ENCODE results near the gene COX4I1.
"Not testable (repeated sequence)": the region's sequence is repeated elsewhere in the genome, so short reads cannot be mapped to it uniquely, and the experiment has no call there.

COX4I1 gene

GRCh38 chr16:85829751-85830445 lies 30.4 kb downstream of the COX4I1 start:
- H3K36me3 ChIP-seq (ENCODE audit: control insufficient read depth, insufficient read depth, low read length) = no peaks in the 10 kb centered on the region
- H3K4me3 ChIP-seq (ENCODE audit: insufficient read depth, low read depth, low read length) = no peak overlapping the region
- H3K9me3 ChIP-seq (ENCODE audit: control insufficient read depth, low read length) = no peaks in the 10 kb centered on the region
- H3K27ac ChIP-seq (ENCODE audit: insufficient read depth, low read depth, low read length, poor library complexity, severe bottlenecking) = no peak overlapping the region
- no peaks in the 10 kb centered on the region for H3K4me1 ChIP-seq (ENCODE audit: control insufficient read depth, insufficient read depth, low read length)
- 86% methylated on average over 24 of the region's 24 CpGs for WGBS, 2 experiments
- H3K27me3 ChIP-seq (ENCODE audit: control insufficient read depth, insufficient read depth, low read length, poor library complexity, severe bottlenecking) = no peaks in the 10 kb centered on the region

DNA sequence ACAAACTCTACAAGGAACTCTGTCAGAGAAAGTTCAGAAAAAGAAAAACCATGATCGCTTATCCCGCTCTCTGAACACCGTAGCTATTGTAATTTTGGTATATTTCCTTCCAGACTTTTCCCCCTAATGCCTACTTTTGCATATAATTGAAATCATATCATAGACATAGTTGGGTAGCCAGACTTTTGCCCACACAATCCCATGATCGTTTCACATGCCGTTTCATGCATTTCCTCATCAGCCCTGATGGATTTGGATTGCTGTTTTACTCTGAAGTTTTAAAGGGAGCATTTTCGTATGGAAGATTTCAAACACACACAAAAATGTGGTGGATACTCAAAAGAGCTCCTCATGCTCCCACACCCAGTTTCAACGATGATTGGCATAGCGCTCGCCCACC lies 31.3 kb downstream of the COX4I1 start:
- no peak overlapping the region for H3K4me3 ChIP-seq (ENCODE audit: insufficient read depth, low read depth, low read length)
- H3K27me3 ChIP-seq (ENCODE audit: control insufficient read depth, insufficient read depth, low read length, poor library complexity, severe bottlenecking) = no peaks in the 10 kb centered on the region
- no peaks in the 10 kb centered on the region for H3K36me3 ChIP-seq (ENCODE audit: control insufficient read depth, insufficient read depth, low read length)
- H3K27ac ChIP-seq (ENCODE audit: insufficient read depth, low read depth, low read length, poor library complexity, severe bottlenecking) = no peak overlapping the region
- no peaks in the 10 kb centered on the region for H3K9me3 ChIP-seq (ENCODE audit: control insufficient read depth, low read length)
- no peaks in the 10 kb centered on the region for H3K4me1 ChIP-seq (ENCODE audit: control insufficient read depth, insufficient read depth, low read length)
- 94 to 95% methylated on average over 9 of the region's 9 CpGs for WGBS, 2 experiments

- no peak overlapping the region for H3K4me3 ChIP-seq (ENCODE audit: insufficient read depth, low read depth, low read length)
- H3K9me3 ChIP-seq (ENCODE audit: control insufficient read depth, low read length) = no peaks in the 10 kb centered on the region
- H3K4me1 ChIP-seq (ENCODE audit: control insufficient read depth, insufficient read depth, low read length) = no peaks in the 10 kb centered on the region
- 79 to 83% methylated on average over 21 of the region's 21 CpGs for WGBS, 2 experiments
- no peaks in the 10 kb centered on the region for H3K27me3 ChIP-seq (ENCODE audit: control insufficient read depth, insufficient read depth, low read length, poor library complexity, severe bottlenecking)
- no peaks in the 10 kb centered on the region for H3K36me3 ChIP-seq (ENCODE audit: control insufficient read depth, insufficient read depth, low read length)
- no peak overlapping the region for H3K27ac ChIP-seq (ENCODE audit: insufficient read depth, low read depth, low read length, poor library complexity, severe bottlenecking)
Observed at GRCh38 chr16:85832570-85833218, 33.2 kb downstream of the COX4I1 start.

GRCh38 chr16:85833219-85833920 lies 33.9 kb downstream of the COX4I1 start:
- 93 to 94% methylated on average over 22 of the region's 22 CpGs for WGBS, 2 experiments
- Histone ChIP-seq H3K27ac (ENCODE audit: insufficient read depth, low read depth, low read length, poor library complexity, severe bottlenecking) (no peak overlapping the region), H3K4me3 (ENCODE audit: insufficient read depth, low read depth, low read length) (no peak overlapping the region), H3K27me3 (ENCODE audit: control insufficient read depth, insufficient read depth, low read length, poor library complexity, severe bottlenecking) (no peaks in the 10 kb centered on the region), H3K4me1 (ENCODE audit: control insufficient read depth, insufficient read depth, low read length) (no peaks in the 10 kb centered on the region), H3K9me3 (ENCODE audit: control insufficient read depth, low read length) (no peaks in the 10 kb centered on the region), H3K36me3 (ENCODE audit: control insufficient read depth, insufficient read depth, low read length) (no peaks in the 10 kb centered on the region)

GRCh38 chr16:85834741-85835140 lies 35.2 kb downstream of the COX4I1 start:
- Histone ChIP-seq H3K9me3 (ENCODE audit: control insufficient read depth, low read length) (no peaks in the 10 kb centered on the region), H3K4me1 (ENCODE audit: control insufficient read depth, insufficient read depth, low read length) (no peaks in the 10 kb centered on the region), H3K4me3 (ENCODE audit: insufficient read depth, low read depth, low read length) (no peak overlapping the region), H3K27ac (ENCODE audit: insufficient read depth, low read depth, low read length, poor library complexity, severe bottlenecking) (no peak overlapping the region), H3K27me3 (ENCODE audit: control insufficient read depth, insufficient read depth, low read length, poor library complexity, severe bottlenecking) (no peaks in the 10 kb centered on the region), H3K36me3 (ENCODE audit: control insufficient read depth, insufficient read depth, low read length) (no peaks in the 10 kb centered on the region)
- 91 to 94% methylated on average over 5 of the region's 5 CpGs for WGBS, 2 experiments

- Histone ChIP-seq H3K36me3 (ENCODE audit: control insufficient read depth, insufficient read depth, low read length) (no peaks in the 10 kb centered on the region), H3K9me3 (ENCODE audit: control insufficient read depth, low read length) (no peaks in the 10 kb centered on the region), H3K4me3 (ENCODE audit: insufficient read depth, low read depth, low read length) (no peak overlapping the region), H3K27me3 (ENCODE audit: control insufficient read depth, insufficient read depth, low read length, poor library complexity, severe bottlenecking) (no peaks in the 10 kb centered on the region), H3K4me1 (ENCODE audit: control insufficient read depth, insufficient read depth, low read length) (no peaks in the 10 kb centered on the region), H3K27ac (ENCODE audit: insufficient read depth, low read depth, low read length, poor library complexity, severe bottlenecking) (no peak overlapping the region)
- WGBS, 2 experiments = 86% methylated on average over 21 of the region's 21 CpGs
Observed at GRCh38 chr16:85835227-85835751, 35.8 kb downstream of the COX4I1 start.

GRCh38 chr16:85835956-85836705 lies 36.6 kb downstream of the COX4I1 start:
- 90 to 91% methylated on average over 22 of the region's 22 CpGs for WGBS, 2 experiments
- no peak overlapping the region for H3K4me3 ChIP-seq (ENCODE audit: insufficient read depth, low read depth, low read length)
- no peaks in the 10 kb centered on the region for H3K9me3 ChIP-seq (ENCODE audit: control insufficient read depth, low read length)
- no peaks in the 10 kb centered on the region for H3K4me1 ChIP-seq (ENCODE audit: control insufficient read depth, insufficient read depth, low read length)
- no peaks in the 10 kb centered on the region for H3K27me3 ChIP-seq (ENCODE audit: control insufficient read depth, insufficient read depth, low read length, poor library complexity, severe bottlenecking)
- no peaks in the 10 kb centered on the region for H3K36me3 ChIP-seq (ENCODE audit: control insufficient read depth, insufficient read depth, low read length)
- H3K27ac ChIP-seq (ENCODE audit: insufficient read depth, low read depth, low read length, poor library complexity, severe bottlenecking) = no peak overlapping the region

DNA sequence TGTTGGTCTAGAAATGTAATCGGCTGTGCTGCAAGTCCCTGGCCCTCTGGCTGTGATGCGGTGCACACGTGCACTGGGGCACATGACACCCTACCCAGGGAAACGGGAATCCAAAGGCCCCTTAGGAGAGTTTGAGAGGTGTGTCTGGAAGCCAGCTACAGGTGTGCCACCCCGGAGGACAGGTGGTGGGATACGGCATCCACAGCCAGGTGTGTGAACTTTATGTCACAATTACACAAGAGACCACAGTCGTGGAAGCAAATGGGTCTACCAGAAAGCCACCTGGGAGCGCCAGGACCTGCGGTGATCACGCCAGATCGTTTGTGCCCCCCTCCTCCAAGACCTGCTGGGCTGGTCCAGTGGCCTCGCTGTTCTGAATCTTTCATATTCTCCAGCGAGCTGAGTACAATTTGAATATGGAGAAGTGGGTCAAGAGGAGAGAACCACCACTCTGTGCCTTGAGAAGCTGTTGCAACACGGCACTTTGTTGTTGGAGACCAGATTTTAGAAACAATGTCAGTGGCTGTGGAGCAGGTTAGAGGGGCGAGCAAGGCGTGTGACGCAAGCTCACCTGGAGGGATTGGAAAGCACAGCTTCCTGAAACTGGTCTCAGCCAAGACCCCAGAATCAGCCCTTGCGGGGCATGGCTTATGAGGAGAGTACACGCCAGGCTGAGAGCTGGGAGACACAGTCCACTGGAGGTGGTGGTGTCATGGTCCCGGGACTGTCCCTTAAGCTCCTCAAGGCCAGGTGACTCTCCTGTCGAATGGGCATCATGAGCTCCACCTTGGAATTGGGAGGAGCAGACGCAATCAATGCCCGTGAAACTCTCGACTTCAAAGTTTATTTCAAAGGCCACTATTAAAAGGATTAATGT lies 37.4 kb downstream of the COX4I1 start:
- Histone ChIP-seq H3K4me1 (ENCODE audit: control insufficient read depth, insufficient read depth, low read length) (no peaks in the 10 kb centered on the region), H3K9me3 (ENCODE audit: control insufficient read depth, low read length) (no peaks in the 10 kb centered on the region), H3K4me3 (ENCODE audit: insufficient read depth, low read depth, low read length) (no peak overlapping the region), H3K27ac (ENCODE audit: insufficient read depth, low read depth, low read length, poor library complexity, severe bottlenecking) (no peak overlapping the region), H3K36me3 (ENCODE audit: control insufficient read depth, insufficient read depth, low read length) (no peaks in the 10 kb centered on the region), H3K27me3 (ENCODE audit: control insufficient read depth, insufficient read depth, low read length, poor library complexity, severe bottlenecking) (no peaks in the 10 kb centered on the region)
- WGBS, 2 experiments = 82 to 83% methylated on average over 24 of the region's 24 CpGs

GRCh38 chr16:85837654-85838053 lies 38.2 kb downstream of the COX4I1 start:
- not testable (repeated sequence) for H3K36me3 ChIP-seq (ENCODE audit: control insufficient read depth, insufficient read depth, low read length); H3K4me1 ChIP-seq (ENCODE audit: control insufficient read depth, insufficient read depth, low read length); H3K9me3 ChIP-seq (ENCODE audit: control insufficient read depth, low read length); H3K27me3 ChIP-seq (ENCODE audit: control insufficient read depth, insufficient read depth, low read length, poor library complexity, severe bottlenecking); H3K4me3 ChIP-seq (ENCODE audit: insufficient read depth, low read depth, low read length); H3K27ac ChIP-seq (ENCODE audit: insufficient read depth, low read depth, low read length, poor library complexity, severe bottlenecking)
- 95 to 98% methylated on average over 4 of the region's 4 CpGs for WGBS, 2 experiments
